Thoracic aorta (tissue), 2 donors: ENCODE data around the gene NCBP3. TPM values are rescaled to one million over a fixed set of nuclear protein-coding genes. Genes with fewer than 3 reads are reported as not detected.
A peak's percentile ranks its signal among the peaks of the same experiment; 100 is the strongest.
"Not testable (repeated sequence)": the region's sequence is repeated elsewhere in the genome, so short reads cannot be mapped to it uniquely, and the experiment has no call there.

Experiments used
- ATAC-seq: fragments of 150-250 bp; one replicate; pipeline ENCODE4 v1.8.0; 2017; ENCODE audit warnings: low read depth; ENCODE audit not compliant: insufficient number of reproducible peaks, low FRiP score
- DNase-seq: peaks from one replicate; pipeline ENCODE4 v3.0.0-alpha.2; 2020; ENCODE audit warnings: low spot score
- H3K27ac ChIP-seq, 2 donors: fragments of 200-600 bp; sonication (generic); 1 replicate in 1 of 2; 2 replicates in 1 of 2; pipeline ENCODE4 v1.5.1; 2016; ENCODE audit warnings: mild to moderate bottlenecking in 2 of 2, moderate library complexity in 2 of 2
- H3K27me3 ChIP-seq: fragments of 200-600 bp; sonication (generic); replicated peaks from 2 replicates; pipeline ENCODE4 v1.6.0; 2016; ENCODE audit warnings: mild to moderate bottlenecking; ENCODE audit not compliant: insufficient read depth
- H3K36me3 ChIP-seq: fragments of 200-600 bp; sonication (generic); one replicate; pipeline ENCODE4 v1.5.1; 2016
- H3K4me1 ChIP-seq, 2 donors: fragments of 200-600 bp; sonication (generic); 1 replicate in 1 of 2; 2 replicates in 1 of 2; pipeline versions ENCODE4 v1.5.1 to v1.6.0; 2016; ENCODE audit warnings: low read depth in 2 of 2, mild to moderate bottlenecking in 1 of 2; ENCODE audit not compliant: control insufficient read depth in 1 of 2
- H3K4me3 ChIP-seq: fragments of 200-600 bp; sonication (generic); 2 replicates; pipeline ENCODE4 v1.5.1; 2016; ENCODE audit warnings: mild to moderate bottlenecking
- H3K9me3 ChIP-seq: fragments of 200-600 bp; sonication (generic); 2 replicates; pipeline ENCODE4 v1.5.1; 2016
- CTCF ChIP-seq: fragments of 200-600 bp; sonication (generic); IDR thresholded peaks from one replicate; pipeline ENCODE4 v1.5.1; 2019; ENCODE audit warnings: antibody characterized with exemption
- total RNA-seq, 2 donors: library from RNA; depleted of rRNA; stranded (reverse); fragments of >200 nt; gene quantifications; one replicate each; pipeline versions ENCODE4 v1.1.0 to v1.2.3, GENCODE V29; 2016

NCBP3 gene
- total RNA-seq, 2 donors from 2014 or later: 28.8 to 47.8 TPM

GRCh38 chr17:3848229-3848835 is 2.3 kb upstream of the NCBP3 start:
- peaks cover 9 to 19% of the 10 kb centered on the region in 2 donors for H3K4me1 ChIP-seq
- H3K27ac ChIP-seq: no peak overlapping the region
- no peak for TF ChIP-seq CTCF
- no peak overlapping the region for H3K4me3 ChIP-seq
- H3K27me3 ChIP-seq: no peaks in the 10 kb centered on the region
- no peak for ATAC-seq
- no peak for DNase-seq
- H3K36me3 ChIP-seq: peaks cover 2% of the 10 kb centered on the region
- H3K9me3 ChIP-seq: no peaks in the 10 kb centered on the region

- no peaks in the 10 kb centered on the region for H3K9me3 ChIP-seq
- no peak overlapping the region for H3K4me3 ChIP-seq
- H3K4me1 ChIP-seq: peaks cover 9 to 19% of the 10 kb centered on the region in 2 donors
- TF ChIP-seq CTCF: no peak
- H3K27me3 ChIP-seq: no peaks in the 10 kb centered on the region
- no peak overlapping the region for H3K27ac ChIP-seq
- ATAC-seq (no peak), DNase-seq (no peak)
- peaks cover 2% of the 10 kb centered on the region for H3K36me3 ChIP-seq
Measured at GRCh38 chr17:3847165-3847670, 1.2 kb upstream of the NCBP3 start.

- peak overlapping the region; percentile 100 for H3K4me3 ChIP-seq
- TF ChIP-seq CTCF: no peak
- ATAC-seq (peak; percentile 83), DNase-seq (no peak)
- H3K27me3 ChIP-seq: no peaks in the 10 kb centered on the region
- H3K36me3 ChIP-seq: peaks cover 2% of the 10 kb centered on the region
- H3K27ac ChIP-seq: peak overlapping the region in 1 of 2 donors; percentile 93
- peaks cover 9 to 19% of the 10 kb centered on the region in 2 donors for H3K4me1 ChIP-seq
- no peaks in the 10 kb centered on the region for H3K9me3 ChIP-seq
Measured at GRCh38 chr17:3846437-3847164, 555 bp upstream of the NCBP3 start.

GRCh38 chr17:3845291-3845620 is 790 bp downstream of the NCBP3 start:
- peak overlapping the region; percentile 100 for H3K4me3 ChIP-seq
- H3K36me3 ChIP-seq: peaks cover 13% of the 10 kb centered on the region
- no peak for TF ChIP-seq CTCF
- ATAC-seq (no peak), DNase-seq (no peak)
- H3K9me3 ChIP-seq: no peaks in the 10 kb centered on the region
- peaks cover 9 to 19% of the 10 kb centered on the region in 2 donors for H3K4me1 ChIP-seq
- H3K27me3 ChIP-seq: no peaks in the 10 kb centered on the region
- H3K27ac ChIP-seq: peak overlapping the region; percentile 86 to 93

- Histone ChIP-seq H3K4me1 (peaks cover 9 to 19% of the 10 kb centered on the region in 2 donors), H3K4me3 (peak overlapping the region; percentile 100), H3K36me3 (peaks cover 17% of the 10 kb centered on the region)
- not testable (repeated sequence) for H3K9me3 ChIP-seq, H3K27me3 ChIP-seq, H3K27ac ChIP-seq, ATAC-seq, DNase-seq
Measured at GRCh38 chr17:3844556-3844955, 1.5 kb downstream of the NCBP3 start.
